SK-N-MC (cell line): ENCODE results near the gene UCP3.

ENCODE experiments used
- EZH2 ChIP-seq: fragments of 200-600 bp; sonication (generic); IDR thresholded peaks from one replicate; pipeline ENCODE4 v1.6.1; 2017; ENCODE audit warnings: antibody characterized with exemption
- FOXP2 ChIP-seq: optimal IDR thresholded peaks from 2 replicates; pipeline ENCODE3; 2011; ENCODE audit warnings: mild to moderate bottlenecking, moderate library complexity; ENCODE audit not compliant: insufficient read depth; ENCODE audit errors: extremely low read length, control extremely low read depth
- POLR2AphosphoS5 ChIP-seq: IDR thresholded peaks from 2 replicates; pipeline ENCODE4 v1.6.1; 2012; ENCODE audit warnings: mild to moderate bottlenecking, low read depth, low read length, borderline replicate concordance

- no peak for TF ChIP-seq EZH2
- no peak for TF ChIP-seq POLR2AphosphoS5
- no peak for TF ChIP-seq FOXP2
These were observed 47.6 kb downstream of the UCP3 start for GRCh38 chr11:73961321-73961720.
